AG09309 (cell line): ENCODE data around the gene ARNT2.

Experiments used
- DNase-seq: peaks from one replicate; pipeline ENCODE4 v3.0.0-alpha.2; 2010; ENCODE audit warnings: low read depth
- H3K4me3 ChIP-seq: 2 replicates; pipeline ENCODE4 v1.5.1; 2011; ENCODE audit warnings: mild to moderate bottlenecking, low read depth, low read length, moderate library complexity; ENCODE audit not compliant: control insufficient read depth
- CTCF ChIP-seq: IDR thresholded peaks from 2 replicates; pipeline ENCODE4 v1.5.1; 2011; ENCODE audit warnings: mild to moderate bottlenecking, low read depth, low read length, inconsistent platforms; ENCODE audit not compliant: insufficient read depth, control insufficient read depth; ENCODE audit errors: missing control alignments

Gene ARNT2

GRCh38 chr15:80550219-80550907 is 146.2 kb downstream of the ARNT2 start:
- TF ChIP-seq CTCF, result no peak
- peak; percentile 86 for DNase-seq
- no peak overlapping the region for H3K4me3 ChIP-seq

- no peak for DNase-seq
- H3K4me3 ChIP-seq, result no peak overlapping the region
- no peak for TF ChIP-seq CTCF
Measured at GRCh38 chr15:80550908-80551260, 146.7 kb downstream of the ARNT2 start.

- no peak for DNase-seq
- TF ChIP-seq CTCF, result no peak
Measured at GRCh38 chr15:80551348-80551747, 147.2 kb downstream of the ARNT2 start.

GRCh38 chr15:80554560-80554959 is 150.4 kb downstream of the ARNT2 start:
- no peak overlapping the region for H3K4me3 ChIP-seq
- DNase-seq, result no peak
- no peak for TF ChIP-seq CTCF

More at GRCh38 chr15:80551348-80551747, 147.2 kb downstream of the ARNT2 start:
- H3K4me3 ChIP-seq, result no peak overlapping the region

GRCh38 chr15:80556694-80557367 is 152.6 kb downstream of the ARNT2 start:
- H3K4me3 ChIP-seq, result no peak overlapping the region
- DNase-seq, result no peak
- TF ChIP-seq CTCF, result no peak

- no peak for DNase-seq
- TF ChIP-seq CTCF, result no peak
- H3K4me3 ChIP-seq, result no peak overlapping the region
Measured at GRCh38 chr15:80557441-80558234, 153.5 kb downstream of the ARNT2 start.
